Measurements from ENCODE around the gene LAMB1.

DNA sequence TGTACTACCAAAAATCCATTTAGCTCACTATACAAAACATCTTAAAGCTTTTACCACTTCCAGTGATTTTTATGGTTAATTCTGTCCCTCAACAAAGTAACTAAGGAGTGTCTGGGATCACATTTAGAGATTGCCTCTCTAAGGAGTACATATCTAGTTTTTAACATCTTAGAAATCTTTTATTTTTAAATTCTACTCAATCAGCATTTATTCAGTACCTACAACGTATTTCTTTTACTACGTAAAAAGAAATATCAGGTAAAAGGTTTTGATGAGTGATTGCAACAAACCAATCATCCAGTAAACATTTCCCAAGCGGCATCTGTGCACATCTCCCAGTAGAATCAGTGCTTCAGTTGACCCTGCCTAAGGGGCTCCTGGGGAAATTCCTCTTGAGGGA, 31.9 kb downstream of the LAMB1 start:
- TF ChIP-seq, protein P1, sequence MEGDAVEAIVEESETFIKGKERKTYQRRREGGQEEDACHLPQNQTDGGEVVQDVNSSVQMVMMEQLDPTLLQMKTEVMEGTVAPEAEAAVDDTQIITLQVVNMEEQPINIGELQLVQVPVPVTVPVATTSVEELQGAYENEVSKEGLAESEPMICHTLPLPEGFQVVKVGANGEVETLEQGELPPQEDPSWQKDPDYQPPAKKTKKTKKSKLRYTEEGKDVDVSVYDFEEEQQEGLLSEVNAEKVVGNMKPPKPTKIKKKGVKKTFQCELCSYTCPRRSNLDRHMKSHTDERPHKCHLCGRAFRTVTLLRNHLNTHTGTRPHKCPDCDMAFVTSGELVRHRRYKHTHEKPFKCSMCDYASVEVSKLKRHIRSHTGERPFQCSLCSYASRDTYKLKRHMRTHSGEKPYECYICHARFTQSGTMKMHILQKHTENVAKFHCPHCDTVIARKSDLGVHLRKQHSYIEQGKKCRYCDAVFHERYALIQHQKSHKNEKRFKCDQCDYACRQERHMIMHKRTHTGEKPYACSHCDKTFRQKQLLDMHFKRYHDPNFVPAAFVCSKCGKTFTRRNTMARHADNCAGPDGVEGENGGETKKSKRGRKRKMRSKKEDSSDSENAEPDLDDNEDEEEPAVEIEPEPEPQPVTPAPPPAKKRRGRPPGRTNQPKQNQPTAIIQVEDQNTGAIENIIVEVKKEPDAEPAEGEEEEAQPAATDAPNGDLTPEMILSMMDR (IDR thresholded peaks at IDR 0.05; ENCODE audit: insufficient read depth, low read length, poor library complexity, severe bottlenecking), result no peak
- no peak for TF ChIP-seq EZH2phosphoT487 (conservative IDR thresholded peaks at IDR 0.05; ENCODE audit: low read length)
